Measurements from ENCODE around the gene SURF6. TPM values are rescaled to one million over a fixed set of nuclear protein-coding genes. Genes with fewer than 3 reads are reported as not detected.

SURF6 gene
- total RNA-seq, 1 experiment from 2014 or later: 56.3 TPM

GRCh38 chr9:133294257-133294656 lies 41.7 kb downstream of the SURF6 start:
- Histone ChIP-seq H2AFZ (ENCODE audit: low read length) (no peak overlapping the region), H3K18ac (ENCODE audit: insufficient read length, low read depth, low read length) (no peak overlapping the region), H3K79me1 (ENCODE audit: insufficient read depth, low read depth, low read length, poor library complexity, severe bottlenecking) (no peaks in the 10 kb centered on the region), H3K23ac (ENCODE audit: insufficient read length, low read depth, low read length) (no peak overlapping the region), H3K9ac (ENCODE audit: extremely low read depth, insufficient read length, low read length) (no peak overlapping the region), H4K91ac (ENCODE audit: insufficient read length, low read depth, low read length) (no peak overlapping the region), H3K4me2 (ENCODE audit: insufficient read depth, insufficient read length, low read length) (no peak overlapping the region), H2BK5ac (ENCODE audit: insufficient read length, low read length) (no peak overlapping the region), H3K56ac (ENCODE audit: insufficient read length, low read depth, low read length) (no peak overlapping the region), H2BK120ac (ENCODE audit: low read depth, low read length, poor library complexity, severe bottlenecking) (no peak overlapping the region), H3K14ac (ENCODE audit: insufficient read depth, low read length) (no peak overlapping the region), H4K8ac (replicated peaks; ENCODE audit: insufficient read length, low read depth, low read length) (no peak overlapping the region), H3T11ph (ENCODE audit: low read length) (no peak overlapping the region), H3K4ac (ENCODE audit: low read depth, low read length) (no peak overlapping the region), H3K23me2 (ENCODE audit: insufficient read length, low read depth, low read length, poor library complexity, severe bottlenecking) (no peaks in the 10 kb centered on the region), H3K4me1 (ENCODE audit: insufficient read depth, low read length) (no peaks in the 10 kb centered on the region), H3K27ac (ENCODE audit: insufficient read length, low read depth, low read length) (no peak overlapping the region), H3K27me3 (ENCODE audit: insufficient read depth, low read length) (no peaks in the 10 kb centered on the region), H2BK20ac (ENCODE audit: low read depth, low read length, poor library complexity, severe bottlenecking) (no peak overlapping the region), H2AK5ac (ENCODE audit: insufficient read length, low read length) (no peak overlapping the region), H3K79me2 (ENCODE audit: insufficient read depth, low read length) (no peaks in the 10 kb centered on the region), H4K5ac (ENCODE audit: insufficient read length, low read depth, low read length) (no peak overlapping the region), H3K9me3 (ENCODE audit: control insufficient read depth, low read depth, low read length) (peaks cover 9% of the 10 kb centered on the region), H4K20me1 (ENCODE audit: control insufficient read depth, insufficient read depth, insufficient read length) (no peaks in the 10 kb centered on the region), H2BK12ac (ENCODE audit: insufficient read length, low read depth, low read length) (no peak overlapping the region), H2BK15ac (ENCODE audit: low read depth, low read length) (no peak overlapping the region)
- no peak overlapping the region for H3K27ac Mint-ChIP-seq
- no CpG with 5 or more reads among the region's 1 CpG for WGBS (ENCODE audit: extremely low coverage, insufficient read length, low lambda C conversion rate)
- DNase-seq: no peak
- peaks cover 51 to 60% of the 10 kb centered on the region in 2 experiments for H3K9me3 Mint-ChIP-seq
- peaks cover 48% of the 10 kb centered on the region for H3K27me3 Mint-ChIP-seq (ENCODE audit: low read depth)
- no peak overlapping the region for H3K4me3 Mint-ChIP-seq
- no peak for TF ChIP-seq CTCF (conservative IDR thresholded peaks at IDR 0.05)
- H3K36me3 Mint-ChIP-seq (ENCODE audit: insufficient read depth in 1 of 3, low read depth in 3 of 3): peaks cover 4 to 7% (median 6%) of the 10 kb centered on the region in 3 experiments; a peak in 3 of 7 replicates
- no peaks in the 10 kb centered on the region for H3K4me1 Mint-ChIP-seq

All from H9 (cell line).